Esophagus muscularis mucosa (tissue), 3 donors: Measurements from ENCODE around the gene ADCY10.

ENCODE experiments used
- POLR2A ChIP-seq: fragments of 450-650 bp; IDR thresholded peaks from one replicate; pipeline ENCODE4 v1.6.1; 2017; ENCODE audit warnings: antibody characterized with exemption, moderate library complexity, mild to moderate bottlenecking, low read depth
- TF ChIP-seq, protein P1 (sequence below), 3 experiments: fragments of 200-600 bp in 2 of 3; fragments of 450-650 bp in 1 of 3; sonication (generic) in 2 of 3; IDR thresholded peaks; one replicate each; pipeline ENCODE4 v1.5.1; 2017 to 2019; ENCODE audit warnings: antibody characterized with exemption in 3 of 3, mild to moderate bottlenecking in 2 of 3, moderate library complexity in 1 of 3

DNA sequence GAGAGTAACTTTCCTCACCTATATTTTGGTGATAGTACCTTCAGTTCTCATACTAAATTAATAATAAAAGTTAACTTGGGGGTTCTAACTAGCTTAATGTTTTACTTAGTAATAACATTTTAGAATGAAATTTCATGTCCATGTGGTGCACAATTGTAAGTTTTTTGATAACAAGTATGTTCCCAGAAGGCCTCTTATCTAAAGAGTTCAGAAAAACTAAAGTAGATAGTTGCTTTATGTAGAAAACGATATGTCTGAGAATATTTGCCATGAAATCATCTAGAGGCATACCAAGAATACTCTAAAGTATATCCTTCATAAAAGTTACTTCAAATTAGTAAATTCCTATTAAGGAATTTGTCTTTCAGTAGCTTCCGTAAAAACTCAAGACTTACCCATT is 10.2 kb upstream of the ADCY10 start:
- TF ChIP-seq, protein P1, sequence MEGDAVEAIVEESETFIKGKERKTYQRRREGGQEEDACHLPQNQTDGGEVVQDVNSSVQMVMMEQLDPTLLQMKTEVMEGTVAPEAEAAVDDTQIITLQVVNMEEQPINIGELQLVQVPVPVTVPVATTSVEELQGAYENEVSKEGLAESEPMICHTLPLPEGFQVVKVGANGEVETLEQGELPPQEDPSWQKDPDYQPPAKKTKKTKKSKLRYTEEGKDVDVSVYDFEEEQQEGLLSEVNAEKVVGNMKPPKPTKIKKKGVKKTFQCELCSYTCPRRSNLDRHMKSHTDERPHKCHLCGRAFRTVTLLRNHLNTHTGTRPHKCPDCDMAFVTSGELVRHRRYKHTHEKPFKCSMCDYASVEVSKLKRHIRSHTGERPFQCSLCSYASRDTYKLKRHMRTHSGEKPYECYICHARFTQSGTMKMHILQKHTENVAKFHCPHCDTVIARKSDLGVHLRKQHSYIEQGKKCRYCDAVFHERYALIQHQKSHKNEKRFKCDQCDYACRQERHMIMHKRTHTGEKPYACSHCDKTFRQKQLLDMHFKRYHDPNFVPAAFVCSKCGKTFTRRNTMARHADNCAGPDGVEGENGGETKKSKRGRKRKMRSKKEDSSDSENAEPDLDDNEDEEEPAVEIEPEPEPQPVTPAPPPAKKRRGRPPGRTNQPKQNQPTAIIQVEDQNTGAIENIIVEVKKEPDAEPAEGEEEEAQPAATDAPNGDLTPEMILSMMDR (IDR thresholded peaks at IDR 0.05): no peak
- TF ChIP-seq POLR2A: no peak
